Stimulated activated CD4-positive, alpha-beta T cell treated with anti-CD3 and anti-CD28 coated beads, Interleukin-12 subunit alpha, Interleukin-12 subunit beta, amount 100 ng/mL, for 48 hours (primary cell): ENCODE measurements around the gene TAAR8.
"Not testable (repeated sequence)": the region's sequence is repeated elsewhere in the genome, so short reads cannot be mapped to it uniquely, and the experiment has no call there.

Source experiments
- DNase-seq, 3 donors: peaks; one replicate each; pipeline ENCODE4 v3.0.0-alpha.2; 2020; ENCODE audit warnings: low read depth in 2 of 3, low spot score in 1 of 3

The TAAR8 gene

DNA sequence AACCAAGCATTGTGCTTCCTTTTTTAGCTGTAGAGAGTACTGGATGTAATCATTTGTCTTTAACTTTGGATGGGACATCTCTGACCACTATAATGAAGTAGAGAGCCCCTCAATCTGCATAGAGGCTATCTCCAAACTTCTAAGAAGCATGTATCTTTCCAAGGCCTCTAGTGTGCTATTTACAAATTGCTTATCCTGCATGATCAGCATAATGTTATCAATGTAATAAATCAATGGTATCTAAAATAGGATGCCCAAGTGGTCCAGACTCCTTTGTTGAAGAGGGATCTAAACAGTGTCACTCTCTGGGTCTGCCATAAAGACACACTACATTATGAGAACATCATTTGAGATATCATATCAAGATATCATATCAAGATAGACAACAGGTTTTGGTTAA is 7.6 kb upstream of the TAAR8 start:
- DNase-seq = no peak

DNA sequence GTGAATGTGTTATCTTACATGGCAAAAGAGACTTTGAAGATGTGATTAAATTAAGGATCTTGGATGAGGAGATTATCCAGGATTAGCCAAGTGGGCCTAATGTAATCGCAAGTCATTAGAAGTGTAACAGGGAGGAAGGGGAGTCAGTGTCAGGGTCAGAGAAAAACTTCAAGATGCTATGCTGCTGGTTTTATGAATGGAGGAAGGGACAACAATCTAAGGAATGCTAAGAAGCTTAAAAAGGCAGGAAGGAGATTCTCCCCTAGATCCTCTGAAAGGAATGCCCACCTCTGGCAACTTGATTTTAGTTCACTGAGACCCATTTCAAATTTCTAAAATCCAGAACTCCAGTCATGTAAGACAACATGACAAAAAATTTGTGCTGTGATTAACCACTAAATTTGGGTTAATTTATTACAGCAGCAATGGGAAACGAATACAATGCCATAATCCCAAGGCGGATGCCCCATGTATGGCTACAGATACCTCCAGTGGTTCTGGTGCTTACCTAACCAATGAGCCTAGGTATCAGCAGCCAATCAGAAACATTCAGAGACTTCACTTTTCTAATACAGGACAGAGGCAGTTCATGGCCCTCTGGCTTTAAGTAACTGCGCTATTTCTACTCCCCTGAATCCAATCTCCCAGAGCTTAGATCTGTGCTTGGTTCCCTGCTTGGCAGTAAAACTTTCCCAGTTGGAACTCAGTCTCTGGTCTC is 3.6 kb upstream of the TAAR8 start:
- no peak for DNase-seq

DNA sequence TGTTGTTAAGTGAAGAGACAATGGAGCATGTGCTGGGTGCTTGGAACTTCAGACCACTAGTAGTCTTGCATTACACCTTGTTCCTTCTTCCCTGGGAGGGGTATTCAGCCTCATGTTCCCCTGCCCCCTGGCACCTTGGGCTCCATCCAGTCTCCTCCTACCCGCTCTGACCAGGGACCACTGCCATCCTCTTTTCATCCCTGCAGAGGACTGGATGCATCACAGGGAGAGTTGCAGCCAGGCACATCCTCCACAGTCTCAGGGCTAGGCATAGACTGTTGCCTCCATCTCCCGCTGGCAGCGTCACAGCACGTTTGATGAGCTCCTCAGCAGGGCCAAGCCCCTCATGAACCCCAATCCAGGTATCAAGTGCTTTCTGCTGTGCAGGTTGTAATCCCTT is 1.3 kb upstream of the TAAR8 start:
- no peak for DNase-seq

DNA sequence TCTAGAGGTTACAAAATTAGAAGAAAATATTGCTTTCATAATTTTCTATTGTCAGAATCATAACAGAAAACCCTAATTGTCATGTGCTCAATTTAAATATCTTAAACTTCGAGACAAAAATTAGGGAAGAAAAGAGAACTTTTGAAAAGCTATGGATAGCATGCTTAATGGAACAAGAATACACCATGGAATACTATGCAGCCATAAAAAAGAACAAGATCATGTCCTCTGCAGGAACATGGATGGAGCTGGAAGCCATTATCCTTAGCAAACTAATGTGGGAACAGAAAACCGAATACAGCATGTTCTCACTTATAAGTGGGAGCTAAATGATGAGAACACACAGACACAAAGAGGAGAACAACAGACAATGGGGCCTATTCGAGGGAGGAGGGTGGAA is 7.6 kb downstream of the TAAR8 start:
- not testable (repeated sequence) for DNase-seq

DNA sequence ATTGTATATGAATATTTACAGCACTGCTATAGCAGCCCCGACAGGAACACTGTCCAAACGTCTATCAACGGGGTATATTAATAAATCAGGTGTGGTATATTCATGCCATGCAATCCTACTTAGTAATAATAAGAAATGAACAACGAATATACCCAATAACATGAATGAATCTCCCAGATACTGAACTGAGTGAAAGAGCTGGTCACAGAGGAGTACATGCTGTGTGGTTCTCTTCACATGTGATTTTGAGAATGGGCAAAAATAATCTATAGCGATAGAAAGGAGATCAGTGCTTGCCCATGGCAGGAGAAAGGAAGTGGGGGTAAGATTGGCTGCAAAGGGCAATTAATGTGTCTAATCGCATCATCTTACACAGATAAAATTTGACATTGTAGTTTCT is 13.9 kb downstream of the TAAR8 start:
- DNase-seq = no peak

DNA sequence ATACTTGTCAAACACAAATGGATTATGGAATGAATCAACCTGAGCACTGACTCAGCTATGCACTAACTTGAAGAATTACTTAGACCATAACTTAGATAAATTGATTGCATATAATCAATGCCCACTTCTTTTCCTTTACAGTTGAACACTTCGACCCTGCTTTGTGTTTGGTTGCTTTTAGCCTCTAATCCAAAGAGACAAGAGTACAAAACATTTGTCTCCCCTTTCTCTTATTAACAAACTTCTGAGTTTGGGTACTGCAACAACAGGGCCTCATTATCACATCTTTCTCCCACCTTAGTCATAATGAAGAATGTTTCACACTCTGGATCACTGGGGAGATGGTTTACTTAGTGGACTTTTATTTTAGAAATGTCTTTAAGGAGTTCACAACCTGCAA is 15.1 kb downstream of the TAAR8 start:
- no peak for DNase-seq

DNA sequence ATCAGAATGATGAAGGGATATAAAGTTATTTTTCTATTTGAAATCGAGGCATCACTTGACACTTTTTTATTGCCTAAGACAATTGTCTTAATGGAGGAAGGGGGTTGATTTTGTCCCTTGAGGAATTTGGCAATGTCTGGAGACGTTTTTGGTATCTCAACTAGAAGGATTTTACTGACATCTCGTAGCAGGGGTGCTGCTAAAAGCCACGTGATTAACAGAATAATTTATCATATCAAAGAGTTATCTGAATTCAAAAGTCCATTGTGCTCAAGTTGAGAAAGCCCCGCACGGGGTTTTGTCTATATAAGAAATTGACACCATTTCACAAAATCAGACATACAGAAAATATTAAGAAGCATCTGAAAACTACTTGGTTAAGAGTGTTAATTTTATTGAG is 16.1 kb downstream of the TAAR8 start:
- DNase-seq = no peak

DNA sequence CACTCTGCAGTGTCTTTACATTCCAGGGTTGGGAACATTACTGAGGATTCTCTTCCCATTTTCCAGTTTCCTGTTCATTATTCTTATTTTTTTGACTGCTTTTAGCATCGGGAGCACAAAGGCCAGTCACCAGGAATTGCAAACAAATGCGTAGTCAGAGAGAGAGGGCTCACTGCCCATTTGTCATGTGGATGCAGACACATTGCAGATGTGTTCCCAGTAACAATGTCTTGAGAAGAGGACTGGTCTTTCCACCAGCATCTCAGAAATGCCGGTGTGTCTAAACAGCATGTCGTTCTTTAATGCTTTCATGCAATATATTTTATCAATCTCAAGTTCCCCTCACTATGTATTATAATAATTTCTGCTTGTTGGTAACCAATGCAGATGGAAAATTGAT is 16.7 kb downstream of the TAAR8 start:
- no peak for DNase-seq

DNA sequence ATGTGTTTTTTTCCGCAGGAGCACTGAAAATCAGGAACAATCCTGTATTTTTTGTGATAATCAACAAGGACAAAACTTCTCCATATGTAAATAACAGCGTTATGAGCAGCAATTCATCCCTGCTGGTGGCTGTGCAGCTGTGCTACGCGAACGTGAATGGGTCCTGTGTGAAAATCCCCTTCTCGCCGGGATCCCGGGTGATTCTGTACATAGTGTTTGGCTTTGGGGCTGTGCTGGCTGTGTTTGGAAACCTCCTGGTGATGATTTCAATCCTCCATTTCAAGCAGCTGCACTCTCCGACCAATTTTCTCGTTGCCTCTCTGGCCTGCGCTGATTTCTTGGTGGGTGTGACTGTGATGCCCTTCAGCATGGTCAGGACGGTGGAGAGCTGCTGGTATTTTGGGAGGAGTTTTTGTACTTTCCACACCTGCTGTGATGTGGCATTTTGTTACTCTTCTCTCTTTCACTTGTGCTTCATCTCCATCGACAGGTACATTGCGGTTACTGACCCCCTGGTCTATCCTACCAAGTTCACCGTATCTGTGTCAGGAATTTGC is 17.8 kb downstream of the TAAR8 start, which contains the start of gene TAAR6:
TSS of gene TAAR6 (plus strand) at position 102 of the 557 bp plus-strand sequence. CDS start at position 102, 0 bp downstream.
- no peak for DNase-seq

DNA sequence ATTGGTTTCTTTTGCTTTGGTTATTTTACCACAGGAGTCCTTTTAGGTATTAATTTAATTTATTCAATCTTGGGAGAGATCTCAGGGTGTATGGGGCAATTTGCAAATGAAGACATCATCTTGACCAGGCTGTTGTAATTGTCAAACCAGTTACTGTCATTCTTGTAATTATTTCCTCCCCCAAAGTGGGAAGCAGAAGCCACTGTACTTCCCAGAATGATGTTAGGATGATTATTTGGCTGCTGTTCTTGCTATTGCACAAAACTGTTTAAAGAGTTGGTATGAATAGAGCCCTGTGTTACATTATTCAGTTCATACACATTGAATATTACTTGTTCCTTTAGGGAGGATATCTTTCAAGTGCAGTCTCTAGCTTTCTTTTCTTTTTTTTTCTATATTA is 19.3 kb downstream of the TAAR8 start:
- no peak for DNase-seq

DNA sequence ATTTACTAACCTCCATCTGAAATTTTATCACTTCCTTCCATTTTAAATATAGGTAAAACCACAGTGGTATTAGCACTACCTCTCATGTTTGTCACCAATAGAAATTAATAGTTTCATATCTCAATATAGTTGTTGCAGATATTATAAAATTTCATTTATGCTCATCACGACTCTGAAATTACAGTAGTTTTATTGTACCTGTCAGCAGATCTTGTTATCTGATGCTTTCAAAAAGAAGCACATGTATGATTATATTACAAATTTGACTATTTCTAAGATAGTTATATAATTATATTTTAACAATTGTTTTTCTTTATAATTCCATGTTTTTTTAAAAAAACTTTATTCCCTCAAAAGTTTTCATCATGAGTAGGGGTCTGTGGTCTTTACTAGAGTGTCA is 32.2 kb downstream of the TAAR8 start:
- DNase-seq = no peak

DNA sequence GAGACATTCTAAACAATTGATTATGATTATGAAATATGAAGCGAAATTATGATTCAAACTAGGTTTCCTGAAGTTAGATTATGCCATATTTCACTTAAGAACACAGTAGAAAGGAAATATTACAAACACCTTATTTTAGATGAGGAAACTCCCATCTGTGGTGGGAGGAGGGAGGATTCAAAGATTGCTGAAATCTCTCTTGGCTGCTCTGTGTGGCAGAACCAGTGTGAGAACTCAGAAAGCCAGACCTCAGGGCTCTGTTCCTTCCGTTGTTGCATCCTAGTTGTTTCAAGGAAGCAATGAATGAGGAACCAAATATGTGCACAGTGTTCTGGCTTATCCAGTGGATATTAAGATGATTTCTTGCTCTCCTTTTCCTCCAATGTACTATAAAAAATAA is 35.0 kb downstream of the TAAR8 start:
- no peak for DNase-seq

DNA sequence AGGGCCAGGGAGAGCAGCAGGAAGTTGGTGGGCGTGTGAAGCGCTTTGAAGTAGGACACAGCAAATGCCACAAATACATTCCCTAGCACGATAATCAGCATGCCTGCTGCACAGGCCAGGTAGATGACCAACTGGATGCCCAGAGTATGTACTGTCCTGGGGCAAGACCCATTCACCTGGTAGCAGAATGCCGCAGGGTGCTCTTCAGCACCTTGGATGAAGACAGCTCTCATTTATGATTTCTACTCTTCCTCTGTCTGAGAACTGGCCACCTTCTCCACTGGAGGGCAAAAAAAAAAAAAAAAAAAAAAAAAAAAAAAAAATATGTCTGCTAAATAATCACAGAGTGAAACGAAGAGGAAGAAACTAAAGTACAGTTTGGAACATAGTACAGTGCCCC is 37.0 kb downstream of the TAAR8 start, which contains the start of gene TAAR5:
TSS of gene TAAR5 (minus strand) at position 288 of the 400 bp plus-strand sequence. CDS start at position 233, 55 bp downstream.
- no peak for DNase-seq

DNA sequence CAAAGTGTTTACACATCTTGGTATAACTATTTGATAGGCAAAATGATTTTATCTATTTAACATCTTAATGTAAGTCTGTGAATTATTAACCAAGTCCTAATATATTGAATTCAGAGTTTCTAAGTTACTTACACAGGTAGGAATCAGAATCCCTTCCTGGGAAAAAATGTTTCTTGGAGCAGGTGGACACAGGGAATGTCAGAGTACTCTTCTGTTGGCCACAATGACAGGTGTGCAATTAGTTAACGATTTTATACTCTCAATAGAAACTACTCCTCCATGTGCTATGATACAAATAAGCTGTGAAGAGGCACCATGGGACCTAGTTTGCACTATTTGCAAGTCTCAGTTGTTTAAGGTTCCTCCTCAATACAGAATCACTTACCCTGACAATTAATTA is 37.9 kb downstream of the TAAR8 start:
- DNase-seq = no peak

DNA sequence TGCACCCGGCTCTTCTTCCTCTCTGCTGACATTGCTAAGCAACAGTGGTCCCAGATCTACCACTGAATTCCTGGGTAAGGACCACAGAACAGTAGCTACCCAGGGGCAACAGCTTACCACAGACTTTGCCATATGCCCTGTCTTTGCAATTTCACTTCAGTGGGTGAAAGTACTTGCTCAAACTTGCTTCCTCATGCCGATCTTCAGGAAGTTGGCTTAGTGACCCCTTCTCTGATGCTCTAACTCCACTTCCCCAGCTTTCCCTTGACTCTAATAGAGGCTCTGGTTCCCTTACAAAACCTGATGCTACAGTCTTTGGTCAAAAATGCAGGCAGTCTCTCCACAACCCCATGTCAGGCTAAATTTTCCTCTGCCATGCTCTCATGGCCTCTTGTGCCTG is 40.4 kb downstream of the TAAR8 start:
- DNase-seq = no peak

DNA sequence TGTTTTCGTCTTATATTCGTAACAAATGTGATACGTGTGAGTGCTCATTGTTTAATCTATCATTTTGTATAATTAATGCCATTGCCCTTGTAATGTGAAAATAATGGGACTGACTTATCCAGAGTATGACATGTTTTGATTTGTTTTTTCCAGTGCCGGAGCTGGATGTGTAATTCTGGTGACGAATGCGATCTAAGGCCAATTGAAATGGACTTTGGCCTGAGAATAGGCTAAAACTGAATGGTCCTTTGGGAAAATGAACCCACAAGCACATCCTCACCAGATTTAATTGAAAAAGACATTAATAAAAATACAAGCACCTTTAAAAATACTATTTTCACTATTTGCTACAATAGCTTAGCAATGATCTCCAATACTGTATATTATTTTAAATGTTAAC is 43.7 kb downstream of the TAAR8 start:
- DNase-seq = no peak

DNA sequence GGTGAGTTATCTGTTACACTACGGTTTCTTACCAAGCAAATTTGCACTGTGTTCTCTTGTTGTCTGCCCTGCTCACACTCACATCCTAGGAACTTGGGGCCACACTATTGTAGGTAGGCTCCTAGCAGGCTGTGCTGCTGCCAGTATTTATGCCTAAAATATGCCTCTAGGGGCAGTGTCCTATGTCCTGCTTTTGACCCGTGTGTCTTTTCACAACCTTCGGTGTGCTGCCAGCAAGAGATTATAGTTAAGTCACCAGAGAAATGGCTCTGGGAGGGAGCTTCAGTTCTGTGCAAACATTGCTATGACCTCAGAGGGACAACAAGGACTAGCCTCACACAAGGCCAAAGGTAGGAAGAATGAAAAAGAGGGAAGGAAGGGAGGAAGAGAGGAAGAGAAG is 46.0 kb downstream of the TAAR8 start:
- no peak for DNase-seq

DNA sequence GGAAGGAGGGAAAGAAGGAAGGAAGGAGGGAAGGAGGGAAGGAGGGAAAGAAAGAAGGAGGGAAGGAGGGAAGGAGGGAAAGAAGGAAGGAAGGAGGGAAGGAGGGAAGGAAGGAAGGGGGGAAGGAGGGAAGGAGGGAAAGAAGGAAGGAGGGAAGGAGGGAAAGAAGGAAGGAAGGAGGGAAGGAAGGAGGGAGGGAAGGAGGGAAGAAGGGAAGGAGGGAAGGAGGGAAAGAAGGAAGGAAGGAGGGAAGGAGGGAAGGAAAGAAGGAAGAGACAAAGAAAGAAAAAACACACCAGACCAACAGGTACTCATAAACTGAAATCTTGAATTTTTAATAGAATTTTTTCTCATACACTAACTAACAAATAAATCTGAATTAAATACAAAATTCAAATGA is 48.4 kb downstream of the TAAR8 start:
- not testable (repeated sequence) for DNase-seq
